Measurements from ENCODE around the gene STARD5. TPM values are rescaled to one million over a fixed set of nuclear protein-coding genes. Genes with fewer than 3 reads are reported as not detected.

The STARD5 gene
- total and polyA plus RNA-seq, 9 of the 15 experiments (the other 6 are each of a cell fraction or from before 2014, with no cell fraction given) = 1.7 to 5.7 (median 2.2) TPM

GRCh38 chr15:81333363-81333762, 9.4 kb upstream of the STARD5 start:
- FAIRE-seq (no peak), DNase-seq (ENCODE audit: extremely low read depth in 1 of 4, low spot score in 3 of 4) (no peak), ATAC-seq (no peak)
- H3K4me3 ChIP-seq = no peak overlapping the region
- H3K4me2 ChIP-seq (ENCODE audit: insufficient read depth, low read length) = no peak overlapping the region
- H3K4me1 ChIP-seq (replicated peaks in 1 of 2; ENCODE audit: control insufficient read depth in 2 of 2, insufficient read depth in 2 of 2, low read length in 2 of 2) = peaks cover 4 to 9% of the 10 kb centered on the region in 2 experiments; a peak in 2 of 5 replicates
- no peak overlapping the region for H3K27ac ChIP-seq (ENCODE audit: extremely low read depth, low read depth, low read length)
- no peaks in the 10 kb centered on the region for H3K36me3 ChIP-seq (ENCODE audit: control insufficient read depth, insufficient read depth, low read length)
- POLR2A ChIA-PET = no interaction called here
- H3K9ac ChIP-seq (ENCODE audit: insufficient read depth in 1 of 2, low read depth in 2 of 2, low read length in 2 of 2) = no peak overlapping the region
- H3K79me2 ChIP-seq (ENCODE audit: control insufficient read depth, insufficient read depth, low read length) = no peaks in the 10 kb centered on the region
- no TSS peak for BruUV-seq (replicated peaks)
- H3K9me1 ChIP-seq (ENCODE audit: control insufficient read depth, insufficient read depth, low read length) = no peaks in the 10 kb centered on the region
- no peak overlapping the region for H2AFZ ChIP-seq (ENCODE audit: low read depth, low read length)
- TF ChIP-seq SMAD3 (CRISPR knock-in tag; conservative IDR thresholded peaks at IDR 0.05) (no peak), ZKSCAN1 (IDR thresholded peaks at IDR 0.05; ENCODE audit: low read depth, low read length) (peak; percentile 89)
- intact Hi-C loops (cut with micrococcal nuclease) (no loop called here), in situ Hi-C loops (cut with MboI) (no loop called here)
- no peaks in the 10 kb centered on the region for H3K9me3 ChIP-seq (replicated peaks; ENCODE audit: control insufficient read depth, insufficient read depth, low read depth, low read length)
- H3K27me3 ChIP-seq (ENCODE audit: control insufficient read depth in 2 of 2, insufficient read depth in 2 of 2, low read length in 2 of 2) = peaks cover 0 to 12% of the 10 kb centered on the region in 2 experiments; a peak in 1 of 5 replicates
- WGBS (ENCODE audit: insufficient coverage, low coverage, missing lambda C conversion rate) = 35% methylated on average over 3 of the region's 3 CpGs
- CTCF ChIA-PET (ENCODE audit: low intra/inter-chr PET ratio) = interaction anchor here (1.0 to 1.3 kb wide), 2 partner anchors 58 to 225 kb away, joined by 3 to 5 read pairs; no protein-coding TSS in a partner anchor
- H4K20me1 ChIP-seq (replicated peaks; ENCODE audit: control insufficient read depth, insufficient read depth, low read length) = no peaks in the 10 kb centered on the region

DNA sequence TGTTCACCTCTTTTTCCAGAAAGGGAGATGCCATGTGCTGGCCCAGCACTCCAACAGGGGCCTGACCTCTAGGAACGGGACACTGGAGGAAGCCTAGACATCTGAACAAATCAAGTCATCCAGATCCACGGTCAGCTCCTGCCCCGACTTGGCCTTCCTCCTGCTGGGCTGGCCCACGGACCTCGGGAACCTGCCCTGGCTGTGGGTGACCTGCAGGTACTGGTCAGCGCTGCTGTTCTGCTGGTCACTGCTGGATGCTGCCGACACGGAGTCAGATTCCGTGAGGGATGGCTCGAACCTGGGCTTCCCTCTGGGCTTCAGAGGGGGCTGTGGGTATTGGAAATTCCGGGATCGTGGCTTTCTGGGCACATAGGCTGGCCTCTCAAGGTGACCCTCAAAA, 8.4 kb upstream of the STARD5 start:
- Histone ChIP-seq H3K4me3 (peak overlapping the region; percentile 15; the same call in 1 of the 2 replicates), H3K4me2 (ENCODE audit: insufficient read depth, low read length) (peak overlapping the region; percentile 66), H3K9ac (ENCODE audit: insufficient read depth in 1 of 2, low read depth in 2 of 2, low read length in 2 of 2) (peak overlapping the region in 1 of 2 experiments; percentile 21; a peak in 2 of 4 replicates), H3K9me3 (replicated peaks; ENCODE audit: control insufficient read depth, insufficient read depth, low read depth, low read length) (no peaks in the 10 kb centered on the region), H3K79me2 (ENCODE audit: control insufficient read depth, insufficient read depth, low read length) (no peaks in the 10 kb centered on the region), H3K4me1 (replicated peaks in 1 of 2; ENCODE audit: control insufficient read depth in 2 of 2, insufficient read depth in 2 of 2, low read length in 2 of 2) (peaks cover 4 to 9% of the 10 kb centered on the region in 2 experiments; a peak in 2 of 5 replicates), H3K9me1 (ENCODE audit: control insufficient read depth, insufficient read depth, low read length) (no peaks in the 10 kb centered on the region), H3K27me3 (ENCODE audit: control insufficient read depth in 2 of 2, insufficient read depth in 2 of 2, low read length in 2 of 2) (peaks cover 0 to 3% of the 10 kb centered on the region in 2 experiments; a peak in 1 of 5 replicates), H2AFZ (ENCODE audit: low read depth, low read length) (peak overlapping the region; percentile 86), H3K36me3 (ENCODE audit: control insufficient read depth, insufficient read depth, low read length) (no peaks in the 10 kb centered on the region), H3K27ac (ENCODE audit: extremely low read depth, low read depth, low read length) (no peak overlapping the region), H4K20me1 (replicated peaks; ENCODE audit: control insufficient read depth, insufficient read depth, low read length) (no peaks in the 10 kb centered on the region)
- BruUV-seq (replicated peaks) = no TSS peak
- no peak for ATAC-seq
- POLR2A ChIA-PET = interaction anchor here (1.6 kb wide), 1 partner anchor 9 kb away, joined by 4 read pairs; no protein-coding TSS in a partner anchor
- FAIRE-seq = no peak
- intact Hi-C loops (cut with micrococcal nuclease) = no loop called here
- WGBS (ENCODE audit: insufficient coverage, low coverage, missing lambda C conversion rate) = 33% methylated on average over 10 of the region's 12 CpGs
- no peak for DNase-seq (ENCODE audit: extremely low read depth in 1 of 4, low spot score in 3 of 4)
- in situ Hi-C loops (cut with MboI) = no loop called here
- TF ChIP-seq NEUROD1 (IDR thresholded peaks at IDR 0.05; ENCODE audit: borderline replicate concordance, low read depth, low read length, partially characterized antibody) (no peak), ARID3A (IDR thresholded peaks at IDR 0.05; ENCODE audit: borderline replicate concordance, low read depth, low read length) (no peak), E2F8 (IDR thresholded peaks at IDR 0.05; ENCODE audit: low read depth, partially characterized antibody) (no peak)
- CTCF ChIA-PET (ENCODE audit: low intra/inter-chr PET ratio) = interaction anchor here (0.6 kb wide), 1 partner anchor 1074 kb away, joined by 3 read pairs; no protein-coding TSS in a partner anchor
